NCI-H2227 (cell line): ENCODE results near the gene NOC4L.

Source experiments
- DNase-seq: peaks from one replicate; lab custom pipeline; 2025; ENCODE audit not compliant: unreplicated experiment; lab: John Stamatoyannopoulos, UW

NOC4L gene

GRCh38 chr12:132196038-132196872 lies 52.0 kb downstream of the NOC4L start:
- no peak for DNase-seq

- no peak for DNase-seq
These were observed 52.7 kb downstream of the NOC4L start for GRCh38 chr12:132196873-132197390.

- no peak for DNase-seq
These were observed 53.5 kb downstream of the NOC4L start for GRCh38 chr12:132197581-132198354.

- DNase-seq, result no peak
These were observed 54.8 kb downstream of the NOC4L start for GRCh38 chr12:132199101-132199500.

GRCh38 chr12:132199526-132200319 lies 55.5 kb downstream of the NOC4L start:
- no peak for DNase-seq

- DNase-seq, result no peak
These were observed 56.5 kb downstream of the NOC4L start for GRCh38 chr12:132200800-132201199.

- no peak for DNase-seq
These were observed 57.3 kb downstream of the NOC4L start for GRCh38 chr12:132201391-132202120.
